Adrenal gland (tissue), 12 donors: ENCODE measurements around the gene CARM1. TPM values are rescaled to one million over a fixed set of nuclear protein-coding genes. Genes with fewer than 3 reads are reported as not detected.

Experiments
- DNase-seq, 7 donors: peaks; one replicate each; pipeline ENCODE4 v3.0.0-alpha.2; 2019 to 2020
- H3K27ac ChIP-seq, 5 donors: fragments of 200-600 bp; sonication (generic) in 4 of 5; 1 replicate in 3 of 5; 2 replicates in 2 of 5; pipeline versions ENCODE4 v1.5.1 to v1.8.0; 2016 to 2020; ENCODE audit warnings: mild to moderate bottlenecking in 1 of 5
- H3K27me3 ChIP-seq: fragments of 200-600 bp; 2 replicates; pipeline ENCODE4 v1.8.0; 2021
- H3K36me3 ChIP-seq, 2 donors: fragments of 200-600 bp; replicated peaks in 1 of 2; 1 replicate in 1 of 2; 2 replicates in 1 of 2; pipeline versions ENCODE4 v1.5.1 to v1.8.0; 2018 to 2022
- H3K4me1 ChIP-seq, 2 donors: fragments of 200-600 bp; replicated peaks in 1 of 2; 1 replicate in 1 of 2; 2 replicates in 1 of 2; pipeline versions ENCODE4 v1.5.1 to v1.8.0; 2018 to 2021
- H3K4me3 ChIP-seq, 4 donors: fragments of 200-600 bp; sonication (generic) in 3 of 4; one replicate each; pipeline ENCODE4 v1.5.1; 2016 to 2018
- H3K9me3 ChIP-seq, 3 donors: fragments of 200-600 bp; sonication (generic) in 1 of 3; replicated peaks in 1 of 3; 1 replicate in 2 of 3; 2 replicates in 1 of 3; pipeline versions ENCODE4 v1.5.1 to v1.8.0; 2016 to 2021
- POLR2A ChIP-seq, 2 donors: fragments of 450-650 bp; IDR thresholded peaks; one replicate each; pipeline ENCODE4 v1.6.1; 2017; ENCODE audit warnings: antibody characterized with exemption in 2 of 2, mild to moderate bottlenecking in 2 of 2, moderate library complexity in 1 of 2
- WGBS, 4 donors: extraction: QIAGEN DNeasy Blood & Tissue Kit in 2 of 4; methylation state at CpG; one replicate each; pipeline versions ENCODE4 v1.1.5 to v1.1.7; 2013 to 2017; 5-methylcytosine and 5-hydroxymethylcytosine counted together
- intact Hi-C, 2 donors: fragments of 100-400 bp; cut with DNase I; formaldehyde crosslinking; loops; one replicate each; pipeline versions ENCODE4 v1.14.1 to v1.15.0; 2022 to 2023
- polyA plus RNA-seq, 3 donors: library from polyadenylated mRNA; stranded (reverse); fragments of 200-250 nt in 2 of 3; fragments of 350-450 nt in 1 of 3; fragmentation: Illumina TruSeq in 1 of 3; extraction: RNeasy Lipid Tissue Mini Kit (QIAGEN cat#74804) in 1 of 3; gene quantifications; one replicate each; pipeline ENCODE4 v1.2.3, GENCODE V29; 2013 to 2014
- total RNA-seq, 9 donors: library from RNA; depleted of rRNA in 4 of 9; stranded (reverse); fragments of >200 nt in 4 of 9; fragments of 120-200 nt in 1 of 9; fragmentation: NEBNext Ultra II Directional in 1 of 9; extraction: Animal tissue kit (Norgen Biotek cat#: 25700) in 1 of 9; gene quantifications; one replicate each; pipeline versions ENCODE4 v1.1.0 to v1.2.4, GENCODE V29; 2013 to 2023
- TF ChIP-seq, protein P1 (sequence below), 6 experiments: fragments of 450-650 bp in 4 of 6; fragments of 200-600 bp in 2 of 6; sonication (generic) in 1 of 6; IDR thresholded peaks; 1 replicate in 5 of 6; 2 replicates in 1 of 6; pipeline versions ENCODE4 v1.5.1 to v1.8.0; 2016 to 2021; ENCODE audit warnings: antibody characterized with exemption in 6 of 6, mild to moderate bottlenecking in 2 of 6, moderate library complexity in 1 of 6
- donor health status: healthy with polysubstance abuse.
- donor health status: Bipolar disorder and iron deficiency.
- donor health status: DM: yes; HTN: yes; CAD: no.
- donor health status: DM: no; HTN: no; CAD: no.
- donor health status: DM: no; HTN: no; CAD: no.
- donor health status: DM: yes; HTN: yes; CAD: no.

Gene CARM1
- total and polyA plus RNA-seq, 12 donors = 8.2 to 38.1 (median 21.6) TPM

DNA sequence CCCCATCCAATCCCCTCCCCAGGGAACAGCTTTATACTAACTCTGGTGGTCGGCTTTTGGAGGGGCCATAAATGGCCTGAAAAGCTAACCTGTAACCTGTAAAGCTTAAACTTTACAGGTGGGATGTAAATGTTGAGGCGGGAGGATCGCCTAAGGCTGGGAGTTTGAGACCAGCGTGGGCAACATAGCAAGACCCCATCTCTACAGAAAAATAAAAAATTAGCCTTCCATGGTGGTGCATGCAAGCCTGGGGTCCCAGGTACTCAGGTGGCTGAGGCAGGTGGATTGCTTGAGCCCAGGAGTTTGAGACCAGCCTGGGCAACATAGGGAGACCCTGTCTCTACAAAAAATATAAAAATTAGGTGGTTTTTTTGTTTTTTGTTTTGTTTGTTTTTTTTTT, 18.5 kb downstream of the CARM1 start:
- Histone ChIP-seq H3K27ac (no peak overlapping the region), H3K4me3 (no peak overlapping the region), H3K27me3 (no peaks in the 10 kb centered on the region), H3K36me3 (no peaks in the 10 kb centered on the region), H3K4me1 (peaks cover 8 to 9% of the 10 kb centered on the region in 2 donors), H3K9me3 (no peaks in the 10 kb centered on the region)
- intact Hi-C loops = loop anchor here in 1 of 2 donors (5.0 kb wide), 1 partner anchor 112 kb away; no protein-coding TSS in a partner anchor
- TF ChIP-seq, protein P1, sequence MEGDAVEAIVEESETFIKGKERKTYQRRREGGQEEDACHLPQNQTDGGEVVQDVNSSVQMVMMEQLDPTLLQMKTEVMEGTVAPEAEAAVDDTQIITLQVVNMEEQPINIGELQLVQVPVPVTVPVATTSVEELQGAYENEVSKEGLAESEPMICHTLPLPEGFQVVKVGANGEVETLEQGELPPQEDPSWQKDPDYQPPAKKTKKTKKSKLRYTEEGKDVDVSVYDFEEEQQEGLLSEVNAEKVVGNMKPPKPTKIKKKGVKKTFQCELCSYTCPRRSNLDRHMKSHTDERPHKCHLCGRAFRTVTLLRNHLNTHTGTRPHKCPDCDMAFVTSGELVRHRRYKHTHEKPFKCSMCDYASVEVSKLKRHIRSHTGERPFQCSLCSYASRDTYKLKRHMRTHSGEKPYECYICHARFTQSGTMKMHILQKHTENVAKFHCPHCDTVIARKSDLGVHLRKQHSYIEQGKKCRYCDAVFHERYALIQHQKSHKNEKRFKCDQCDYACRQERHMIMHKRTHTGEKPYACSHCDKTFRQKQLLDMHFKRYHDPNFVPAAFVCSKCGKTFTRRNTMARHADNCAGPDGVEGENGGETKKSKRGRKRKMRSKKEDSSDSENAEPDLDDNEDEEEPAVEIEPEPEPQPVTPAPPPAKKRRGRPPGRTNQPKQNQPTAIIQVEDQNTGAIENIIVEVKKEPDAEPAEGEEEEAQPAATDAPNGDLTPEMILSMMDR (IDR thresholded peaks at IDR 0.05) = no peak
- no peak for TF ChIP-seq POLR2A (IDR thresholded peaks at IDR 0.05)
- WGBS, 4 donors = 95 to 100% (median 97%) methylated on average over 4 of the region's 4 CpGs
- no peak for DNase-seq

DNA sequence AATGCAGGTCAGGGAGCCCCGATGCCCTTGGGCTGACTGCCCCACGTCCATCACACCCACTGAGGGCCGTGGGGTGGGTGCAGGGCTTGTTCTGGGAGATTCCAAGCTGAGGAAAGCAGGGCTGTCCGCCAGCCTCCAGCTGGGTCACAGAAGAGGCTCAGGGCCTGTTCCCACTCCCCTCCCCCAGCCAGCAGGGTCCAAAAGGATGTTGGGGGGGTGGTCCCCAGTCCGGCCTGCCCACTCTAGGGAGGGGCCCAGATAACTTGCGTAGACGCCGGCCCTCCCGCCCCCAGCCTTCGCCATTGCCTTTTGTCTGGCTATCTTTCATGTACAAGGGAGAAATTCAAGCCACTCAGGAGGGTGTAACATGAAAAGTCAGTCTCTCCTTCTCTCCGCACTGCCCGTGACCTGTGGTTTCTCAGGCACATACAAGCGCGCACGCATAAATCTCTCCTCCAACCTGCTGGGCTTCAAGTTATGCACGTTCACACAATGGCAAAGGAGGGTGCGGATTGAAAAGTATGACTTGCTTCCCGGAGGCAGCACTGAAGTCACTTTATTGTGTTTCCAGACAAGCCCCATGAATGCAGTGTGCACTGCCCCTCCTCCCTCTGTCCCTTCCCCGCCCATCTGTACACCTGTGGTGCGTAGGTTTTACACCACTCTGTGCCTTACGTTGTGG, 20.2 kb downstream of the CARM1 start:
- no peak for DNase-seq
- H3K9me3 ChIP-seq = no peaks in the 10 kb centered on the region
- H3K4me3 ChIP-seq = no peak overlapping the region
- no peak for TF ChIP-seq POLR2A (IDR thresholded peaks at IDR 0.05)
- TF ChIP-seq, protein P1 (IDR thresholded peaks at IDR 0.05) = no peak
- H3K27me3 ChIP-seq = no peaks in the 10 kb centered on the region
- WGBS, 4 donors = 70 to 88% (median 75%) methylated on average over 14 to 21 of the region's 21 CpGs
- H3K36me3 ChIP-seq = no peaks in the 10 kb centered on the region
- H3K4me1 ChIP-seq = peaks cover 8 to 9% of the 10 kb centered on the region in 2 donors
- intact Hi-C loops = loop anchor here in 1 of 2 donors (5.0 kb wide), 1 partner anchor 111 kb away; no protein-coding TSS in a partner anchor
- peak overlapping the region in 1 of 5 donors; percentile 10 for H3K27ac ChIP-seq

DNA sequence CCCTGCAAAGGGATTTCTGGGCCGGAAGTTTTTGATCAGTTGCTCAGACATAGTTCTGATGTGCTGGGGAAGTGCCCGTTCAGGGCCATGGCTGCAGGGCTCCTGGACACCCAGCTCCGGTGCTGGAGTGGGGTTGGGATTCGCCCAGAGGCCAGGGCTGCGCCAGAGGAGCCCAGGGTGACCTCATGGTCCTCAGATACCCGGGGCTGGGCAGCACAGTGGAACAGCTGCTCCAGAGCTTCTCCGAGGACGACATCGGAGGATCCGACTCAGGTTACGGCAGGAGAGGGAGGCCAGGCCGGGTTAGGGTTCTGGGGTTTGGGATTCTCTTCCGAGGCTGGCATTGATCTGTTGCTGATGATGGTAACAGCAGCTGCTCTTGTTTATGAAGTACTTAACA, 20.9 kb downstream of the CARM1 start:
- H3K4me1 ChIP-seq = peaks cover 11 to 15% of the 10 kb centered on the region in 2 donors
- intact Hi-C loops = loop anchor here in 1 of 2 donors (5.0 kb wide), 1 partner anchor 110 kb away; no protein-coding TSS in a partner anchor
- WGBS, 4 donors = 83 to 94% (median 90%) methylated on average over 2 to 13 of the region's 13 CpGs

DNA sequence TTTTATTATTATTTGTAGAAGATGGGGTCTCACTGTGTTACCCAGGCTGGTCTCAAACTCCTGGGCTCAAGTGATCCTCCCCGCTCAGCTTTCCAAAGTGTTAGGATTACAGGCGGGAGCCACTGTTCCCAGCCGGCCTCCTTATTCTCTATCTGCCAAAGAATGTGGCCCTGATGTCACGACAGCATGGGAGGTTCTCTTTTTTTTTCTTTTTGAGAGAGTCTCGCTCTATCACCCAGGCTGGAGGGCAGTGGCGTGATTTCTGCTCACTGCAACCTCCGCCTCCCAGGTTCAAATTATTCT, 23.5 kb downstream of the CARM1 start:
- H3K4me1 ChIP-seq = peaks cover 11 to 25% of the 10 kb centered on the region in 2 donors

More for the DNA sequence above, 20.9 kb downstream of the CARM1 start:
- Histone ChIP-seq H3K4me3 (no peak overlapping the region), H3K9me3 (no peaks in the 10 kb centered on the region), H3K27me3 (no peaks in the 10 kb centered on the region), H3K36me3 (no peaks in the 10 kb centered on the region), H3K27ac (no peak overlapping the region)
- TF ChIP-seq, protein P1 (IDR thresholded peaks at IDR 0.05) = no peak
- TF ChIP-seq POLR2A (IDR thresholded peaks at IDR 0.05) = no peak
- DNase-seq = no peak

More for the DNA sequence above, 23.5 kb downstream of the CARM1 start:
- Histone ChIP-seq H3K27ac (no peak overlapping the region), H3K9me3 (no peaks in the 10 kb centered on the region), H3K4me3 (no peak overlapping the region), H3K36me3 (no peaks in the 10 kb centered on the region), H3K27me3 (no peaks in the 10 kb centered on the region)
- WGBS, 4 donors = 89 to 92% (median 90%) methylated on average over 7 of the region's 7 CpGs
- no peak for DNase-seq
- intact Hi-C loops = loop anchor here in 1 of 2 donors (5.0 kb wide), 1 partner anchor 107 kb away; no protein-coding TSS in a partner anchor
- TF ChIP-seq, protein P1 (IDR thresholded peaks at IDR 0.05) = no peak
- TF ChIP-seq POLR2A (IDR thresholded peaks at IDR 0.05) = no peak
